Loucy (cell line): ENCODE measurements around the gene ILF3.

Experiments
- H2AFZ ChIP-seq: fragments of 200-600 bp; sonication (generic); 2 replicates; pipeline ENCODE4 v1.6.0; 2016; ENCODE audit warnings: antibody characterized with exemption, mild to moderate bottlenecking, low read length, moderate library complexity
- H3F3A ChIP-seq: fragments of 200-600 bp; 2 replicates; pipeline ENCODE4 v1.6.0; 2016; ENCODE audit warnings: antibody characterized with exemption, low read depth, mild to moderate bottlenecking
- H3K27me3 ChIP-seq: fragments of 200-600 bp; sonication (generic); 2 replicates; pipeline ENCODE4 v1.6.1; 2014; ENCODE audit warnings: low read length, mild to moderate bottlenecking; ENCODE audit not compliant: insufficient read depth, poor library complexity, severe bottlenecking
- H3K36me3 ChIP-seq: fragments of 200-600 bp; sonication (generic); 2 replicates; pipeline ENCODE4 v1.6.1; 2016; ENCODE audit warnings: low read length; ENCODE audit not compliant: insufficient read depth
- H3K4me1 ChIP-seq: fragments of 200-600 bp; sonication (generic); 2 replicates; pipeline ENCODE4 v1.5.1; 2014; ENCODE audit warnings: low read length, mild to moderate bottlenecking; ENCODE audit not compliant: insufficient read depth, poor library complexity, severe bottlenecking
- H3K4me2 ChIP-seq: fragments of 200-600 bp; sonication (generic); 2 replicates; pipeline ENCODE4 v1.6.0; 2014; ENCODE audit warnings: antibody characterized with exemption, low read length, low read depth, mild to moderate bottlenecking; ENCODE audit not compliant: poor library complexity, severe bottlenecking
- H3K4me3 ChIP-seq: fragments of 200-600 bp; sonication (generic); 2 replicates; pipeline ENCODE4 v1.5.1; 2014; ENCODE audit warnings: low read length, mild to moderate bottlenecking, mixed read lengths; ENCODE audit not compliant: poor library complexity, severe bottlenecking
- H3K79me2 ChIP-seq: fragments of 200-600 bp; sonication (generic); 2 replicates; pipeline ENCODE4 v1.6.1; 2014; ENCODE audit warnings: low read length; ENCODE audit not compliant: insufficient read depth
- H3K9ac ChIP-seq: fragments of 200-600 bp; sonication (generic); 2 replicates; pipeline ENCODE4 v1.6.0; 2014; ENCODE audit warnings: mild to moderate bottlenecking, low read depth, low read length, moderate library complexity; ENCODE audit not compliant: poor library complexity, severe bottlenecking
- H3K9me2 ChIP-seq: fragments of 200-600 bp; sonication (generic); replicated peaks from 2 replicates; pipeline ENCODE4 v1.6.1; 2016; ENCODE audit warnings: low read depth, low read length, mixed read lengths
- H3K9me3 ChIP-seq: fragments of 200-600 bp; sonication (generic); 2 replicates; pipeline ENCODE4 v1.6.1; 2014; ENCODE audit warnings: mild to moderate bottlenecking, antibody characterized with exemption, low read length, low read depth; ENCODE audit not compliant: insufficient read depth
- H4K20me1 ChIP-seq: fragments of 200-600 bp; sonication (generic); 2 replicates; pipeline ENCODE4 v1.6.0; 2014; ENCODE audit warnings: antibody characterized with exemption, low read length, mild to moderate bottlenecking; ENCODE audit not compliant: insufficient read depth, poor library complexity, severe bottlenecking
- CTCF ChIP-seq: fragments of 200-600 bp; sonication (generic); conservative IDR thresholded peaks from 2 replicates; pipeline ENCODE4 v1.5.1; 2014; ENCODE audit warnings: mild to moderate bottlenecking, antibody characterized with exemption, low read length
- EZH2phosphoT487 ChIP-seq: fragments of 200-600 bp; IDR thresholded peaks from 2 replicates; pipeline ENCODE4 v1.6.1; 2018; ENCODE audit warnings: antibody characterized with exemption, mild to moderate bottlenecking, moderate library complexity, borderline replicate concordance

The ILF3 gene

GRCh38 chr19:10678813-10679212 lies 24.7 kb downstream of the ILF3 start:
- Histone ChIP-seq H3K79me2 (peaks cover 53% of the 10 kb centered on the region; the same call in 1 of the 2 replicates), H3F3A (no peaks in the 10 kb centered on the region), H3K4me3 (no peak overlapping the region), H2AFZ (no peak overlapping the region), H3K27me3 (no peaks in the 10 kb centered on the region), H3K9ac (no peak overlapping the region), H3K36me3 (peaks cover 95% of the 10 kb centered on the region), H3K4me2 (no peak overlapping the region), H3K4me1 (no peaks in the 10 kb centered on the region), H4K20me1 (peaks cover 62% of the 10 kb centered on the region), H3K9me2 (no peaks in the 10 kb centered on the region), H3K9me3 (no peaks in the 10 kb centered on the region)
- TF ChIP-seq EZH2phosphoT487: no peak
- no peak for TF ChIP-seq CTCF

- H2AFZ ChIP-seq: no peak overlapping the region
- H3K36me3 ChIP-seq: peaks cover 95% of the 10 kb centered on the region
- H3K27me3 ChIP-seq: no peaks in the 10 kb centered on the region
- H3F3A ChIP-seq: no peaks in the 10 kb centered on the region
- H3K4me2 ChIP-seq: no peak overlapping the region
- no peaks in the 10 kb centered on the region for H3K9me3 ChIP-seq
- no peak for TF ChIP-seq EZH2phosphoT487
- TF ChIP-seq CTCF: no peak
- H3K9me2 ChIP-seq: no peaks in the 10 kb centered on the region
- H3K4me1 ChIP-seq: no peaks in the 10 kb centered on the region
- H3K4me3 ChIP-seq: no peak overlapping the region
- H3K9ac ChIP-seq: no peak overlapping the region
- H3K79me2 ChIP-seq: peaks cover 44% of the 10 kb centered on the region; the same call in 1 of the 2 replicates
- peaks cover 55% of the 10 kb centered on the region for H4K20me1 ChIP-seq
Measured at GRCh38 chr19:10679743-10680142, 25.6 kb downstream of the ILF3 start.

GRCh38 chr19:10680545-10681135 lies 26.5 kb downstream of the ILF3 start:
- Histone ChIP-seq H4K20me1 (peaks cover 56% of the 10 kb centered on the region), H3K4me1 (no peaks in the 10 kb centered on the region), H3K36me3 (peaks cover 95% of the 10 kb centered on the region), H3K4me3 (no peak overlapping the region), H3K4me2 (no peak overlapping the region), H3K27me3 (no peaks in the 10 kb centered on the region), H3K9me2 (no peaks in the 10 kb centered on the region), H3K79me2 (peaks cover 35% of the 10 kb centered on the region; the same call in 1 of the 2 replicates), H3K9ac (no peak overlapping the region), H3F3A (no peaks in the 10 kb centered on the region), H2AFZ (no peak overlapping the region), H3K9me3 (no peaks in the 10 kb centered on the region)
- TF ChIP-seq CTCF (no peak), EZH2phosphoT487 (no peak)
